GM10266 (cell line): ENCODE data around the gene SNUPN.

ENCODE experiments used
- DNase-seq: peaks from one replicate; pipeline ENCODE4 v3.0.0; 2012; ENCODE audit errors: extremely low spot score
- CTCF ChIP-seq: IDR thresholded peaks from 2 replicates; pipeline ENCODE4 v1.5.1; 2012; ENCODE audit warnings: mild to moderate bottlenecking, low read depth; ENCODE audit not compliant: control insufficient read depth, insufficient read depth; ENCODE audit errors: missing control alignments

SNUPN gene

DNA sequence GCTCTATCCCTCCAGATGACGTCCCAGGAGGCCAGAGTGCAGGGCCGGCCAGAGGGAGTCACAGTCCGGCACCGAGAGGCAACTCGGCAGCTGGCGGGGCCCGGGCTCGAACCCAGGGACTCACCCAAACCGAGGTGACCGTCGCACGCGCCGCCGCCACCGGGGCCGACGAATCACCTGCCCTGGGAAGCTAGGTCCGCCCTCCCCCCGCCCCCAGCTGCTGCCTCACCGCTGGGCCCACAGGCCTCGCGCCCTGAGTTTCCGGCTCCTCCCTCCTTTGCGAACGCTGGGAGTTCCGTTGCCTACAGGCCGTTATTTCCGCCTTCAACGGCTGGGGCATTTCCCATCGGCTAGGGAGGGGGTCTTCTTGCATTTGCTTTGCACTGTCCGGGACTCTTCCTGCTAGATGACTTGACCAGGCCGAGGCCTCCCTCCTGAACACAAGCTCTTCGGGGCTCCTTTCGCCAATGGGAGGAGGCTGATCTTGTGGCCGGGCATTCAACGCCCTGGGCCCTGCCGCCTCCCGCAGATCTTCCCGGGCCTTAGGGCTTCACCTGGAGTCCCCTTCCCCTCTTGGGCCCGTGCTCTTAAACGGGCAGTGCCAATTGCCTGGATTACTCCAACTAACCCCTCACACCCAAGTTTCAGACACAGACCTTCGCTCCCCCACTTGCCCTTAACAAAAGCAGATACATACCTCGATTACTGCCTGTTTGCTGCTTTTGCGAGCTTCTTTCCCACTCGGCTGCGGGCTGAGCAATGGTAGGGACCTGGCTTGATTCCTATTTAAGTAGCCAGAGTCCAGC lies at the start of gene SNUPN:
Gene SNUPN (minus strand): TSS at position 184 of the 806 bp plus-strand sequence. CDS start 4,674 bp downstream, outside the sequence.
- DNase-seq: peak; percentile 95
- TF ChIP-seq CTCF: no peak

GRCh38 chr15:75674366-75674765 lies 48.8 kb upstream of the SNUPN start:
- TF ChIP-seq CTCF: no peak
- DNase-seq: no peak

GRCh38 chr15:75673426-75674235 lies 48.1 kb upstream of the SNUPN start:
- no peak for DNase-seq
- TF ChIP-seq CTCF: no peak

DNA sequence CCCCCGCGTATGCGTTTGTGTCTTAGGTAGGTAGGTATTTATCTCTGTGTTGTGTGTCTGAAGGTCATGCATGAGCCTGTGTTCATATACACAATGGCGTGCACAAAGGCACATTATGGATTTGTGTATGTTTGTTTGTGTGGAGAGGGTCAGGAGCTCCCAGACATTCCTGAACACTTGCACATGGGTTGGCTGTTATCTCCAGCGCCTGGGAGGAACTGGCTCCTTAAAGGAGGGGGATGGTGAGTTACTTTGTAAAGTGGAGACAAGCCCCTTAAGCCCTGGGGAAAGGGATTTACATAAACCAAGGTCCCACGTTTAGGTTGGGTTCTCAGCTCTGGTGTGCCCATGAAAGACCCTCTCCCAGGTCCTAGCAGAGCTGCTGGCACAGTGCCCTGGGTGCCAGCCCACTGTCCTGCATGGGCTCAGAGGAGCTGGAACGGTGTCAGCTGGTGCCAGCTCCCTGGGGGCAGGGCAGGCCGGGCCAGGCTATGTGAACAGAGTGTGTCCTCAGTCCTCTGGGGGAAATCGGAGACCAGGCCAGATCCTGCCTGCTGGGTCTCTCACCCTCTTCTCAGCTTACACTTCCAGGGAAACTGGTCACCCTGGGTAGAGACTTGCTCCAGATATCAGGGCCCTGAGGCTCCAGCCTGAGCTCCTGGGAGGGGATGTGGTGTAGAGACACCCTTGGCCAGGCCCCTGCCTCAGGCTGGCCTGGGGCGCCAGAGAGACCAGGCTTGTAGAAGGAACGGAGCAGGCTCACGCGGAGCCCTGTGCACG lies 47.3 kb upstream of the SNUPN start:
- no peak for TF ChIP-seq CTCF
- DNase-seq: no peak

- no peak for TF ChIP-seq CTCF
- no peak for DNase-seq
Measured at GRCh38 chr15:75671730-75672602, 46.4 kb upstream of the SNUPN start.

- no peak for DNase-seq
Measured at GRCh38 chr15:75669879-75670212, 44.3 kb upstream of the SNUPN start.

More at GRCh38 chr15:75669879-75670212, 44.3 kb upstream of the SNUPN start:
- no peak for TF ChIP-seq CTCF
